ENCODE measurements around the gene NPAS3. TPM values are rescaled to one million over a fixed set of nuclear protein-coding genes. Genes with fewer than 3 reads are reported as not detected.

Gene NPAS3
- polyA plus RNA-seq, 2 of the 4 experiments (the other 2 are of a cell fraction): not detected

DNA sequence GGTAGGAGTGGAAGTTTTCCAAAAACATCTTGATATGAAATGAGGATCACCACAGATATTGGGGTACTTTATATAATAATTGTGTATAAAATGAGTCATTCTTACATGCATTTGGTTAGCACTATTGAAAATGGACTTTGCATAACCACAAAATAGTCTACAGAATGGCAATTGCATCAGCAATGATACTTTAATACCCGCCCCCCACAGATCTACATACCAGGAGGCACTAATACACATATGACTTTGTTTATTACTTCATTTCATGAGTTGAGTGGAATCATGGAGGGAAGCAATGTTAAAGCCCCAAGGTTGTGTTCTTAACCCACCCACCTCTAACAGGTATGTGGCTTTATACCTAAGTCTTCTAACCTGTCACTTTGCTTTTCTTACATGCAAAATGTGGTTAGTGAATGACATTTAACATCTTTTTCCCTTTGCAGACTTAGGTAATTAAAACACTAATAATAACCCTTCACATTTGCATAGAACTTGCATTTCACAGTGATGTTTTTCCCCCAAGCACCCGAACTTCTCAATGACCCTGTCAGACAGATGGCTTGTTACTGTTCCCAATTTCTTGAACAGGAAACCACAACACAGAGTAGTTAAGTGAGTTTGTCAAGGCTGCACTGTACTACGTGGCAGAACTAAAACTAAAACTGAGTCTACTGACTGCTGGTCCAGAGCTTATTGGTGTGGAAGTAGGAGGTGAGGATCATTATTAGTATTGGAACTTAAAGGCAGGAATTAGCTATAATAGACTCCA is 101.9 kb downstream of the NPAS3 start:
- no peaks in the 10 kb centered on the region for H3K4me1 ChIP-seq
- CTCF ChIA-PET: no interaction called here
- WGBS (ENCODE audit: missing lambda C conversion rate): 1% methylated on average over 3 of the region's 3 CpGs
- TF ChIP-seq SMC3 (IDR thresholded peaks at IDR 0.05) (no peak), CEBPB (IDR thresholded peaks at IDR 0.05) (no peak), NR3C1 (IDR thresholded peaks at IDR 0.05) (no peak), MYC (IDR thresholded peaks at IDR 0.05; ENCODE audit: borderline replicate concordance, low read length) (no peak), RAD21 (conservative IDR thresholded peaks at IDR 0.05 in 1 of 2, IDR thresholded peaks at IDR 0.05 in 1 of 2) (no peak), EHMT2 (IDR thresholded peaks at IDR 0.05; ENCODE audit: low read depth) (no peak), JUN (IDR thresholded peaks at IDR 0.05) (no peak)
- TF ChIP-seq, protein P1, sequence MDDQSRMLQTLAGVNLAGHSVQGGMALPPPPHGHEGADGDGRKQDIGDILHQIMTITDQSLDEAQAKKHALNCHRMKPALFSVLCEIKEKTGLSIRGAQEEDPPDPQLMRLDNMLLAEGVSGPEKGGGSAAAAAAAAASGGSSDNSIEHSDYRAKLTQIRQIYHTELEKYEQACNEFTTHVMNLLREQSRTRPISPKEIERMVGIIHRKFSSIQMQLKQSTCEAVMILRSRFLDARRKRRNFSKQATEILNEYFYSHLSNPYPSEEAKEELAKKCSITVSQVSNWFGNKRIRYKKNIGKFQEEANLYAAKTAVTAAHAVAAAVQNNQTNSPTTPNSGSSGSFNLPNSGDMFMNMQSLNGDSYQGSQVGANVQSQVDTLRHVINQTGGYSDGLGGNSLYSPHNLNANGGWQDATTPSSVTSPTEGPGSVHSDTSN (IDR thresholded peaks at IDR 0.05): no peak
- TF ChIP-seq, protein P2, sequence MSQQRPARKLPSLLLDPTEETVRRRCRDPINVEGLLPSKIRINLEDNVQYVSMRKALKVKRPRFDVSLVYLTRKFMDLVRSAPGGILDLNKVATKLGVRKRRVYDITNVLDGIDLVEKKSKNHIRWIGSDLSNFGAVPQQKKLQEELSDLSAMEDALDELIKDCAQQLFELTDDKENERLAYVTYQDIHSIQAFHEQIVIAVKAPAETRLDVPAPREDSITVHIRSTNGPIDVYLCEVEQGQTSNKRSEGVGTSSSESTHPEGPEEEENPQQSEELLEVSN (IDR thresholded peaks at IDR 0.05; ENCODE audit: borderline replicate concordance, low read depth): no peak
- no peak for DNase-seq (ENCODE audit: low read depth in 1 of 2, low spot score in 1 of 2)
- H3K9me3 ChIP-seq: no peaks in the 10 kb centered on the region
- POLR2A ChIA-PET: no interaction called here
- no peak overlapping the region for H3K4me2 ChIP-seq
- H3K4me3 ChIP-seq: no peak overlapping the region
- H3K27ac ChIP-seq: no peak overlapping the region
- FAIRE-seq: no peak
- ATAC-seq: no peak

DNA sequence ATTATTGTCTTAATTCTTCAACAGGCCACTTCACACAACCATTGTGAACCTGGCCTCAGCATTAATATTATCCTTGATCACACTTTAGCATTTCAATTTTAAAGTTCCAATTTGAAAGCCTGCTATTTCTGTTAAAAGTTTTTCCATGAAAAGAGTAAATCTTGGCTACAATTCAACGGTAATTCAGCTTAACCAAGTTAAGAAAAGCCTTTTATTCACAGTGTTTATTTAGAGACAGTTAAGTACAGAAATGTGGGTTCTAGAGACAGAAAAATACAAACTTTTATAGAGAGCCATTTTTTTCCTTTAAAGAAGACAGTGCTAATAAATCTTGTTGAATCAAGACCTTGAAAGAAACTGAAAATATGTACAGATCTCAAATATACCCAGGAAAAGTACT is 103.9 kb downstream of the NPAS3 start:
- WGBS (ENCODE audit: missing lambda C conversion rate): 0% methylated on average over 1 of the region's 1 CpG
- ChIA-PET CTCF (no interaction called here), POLR2A (no interaction called here)
- no peak overlapping the region for H3K4me2 ChIP-seq
- H3K4me3 ChIP-seq: no peak overlapping the region
- no peaks in the 10 kb centered on the region for H3K4me1 ChIP-seq
- DNase-seq (ENCODE audit: low read depth in 1 of 2, low spot score in 1 of 2) (no peak), ATAC-seq (no peak), FAIRE-seq (no peak)
- H3K27ac ChIP-seq: no peak overlapping the region
- H3K9me3 ChIP-seq: no peaks in the 10 kb centered on the region
- TF ChIP-seq KDM1A (IDR thresholded peaks at IDR 0.05; ENCODE audit: low read depth) (no peak), HOXA7 (CRISPR knock-in tag; IDR thresholded peaks at IDR 0.05) (no peak), NFE2L2 (conservative IDR thresholded peaks at IDR 0.05; ENCODE audit: low read length) (no peak), HOXB13 (CRISPR knock-in tag; IDR thresholded peaks at IDR 0.05; ENCODE audit: low read depth) (no peak), POLR2AphosphoS2 (conservative IDR thresholded peaks at IDR 0.05; ENCODE audit: low read length) (no peak), MAZ (IDR thresholded peaks at IDR 0.05; ENCODE audit: borderline replicate concordance, low read depth, low read length) (no peak), ZSCAN20 (CRISPR knock-in tag; IDR thresholded peaks at IDR 0.05) (no peak), GATA3 (IDR thresholded peaks at IDR 0.05; ENCODE audit: borderline replicate concordance) (no peak), RCOR1 (IDR thresholded peaks at IDR 0.05; ENCODE audit: low read depth, low read length) (no peak), ZNF302 (CRISPR knock-in tag; IDR thresholded peaks at IDR 0.05) (no peak), RAD21 (conservative IDR thresholded peaks at IDR 0.05 in 1 of 2, IDR thresholded peaks at IDR 0.05 in 1 of 2) (no peak), HOXB5 (CRISPR knock-in tag; IDR thresholded peaks at IDR 0.05) (no peak), ESRRA (IDR thresholded peaks at IDR 0.05; ENCODE audit: borderline replicate concordance, low read length) (no peak), SREBF2 (IDR thresholded peaks at IDR 0.05) (no peak)
- TF ChIP-seq, protein P3, sequence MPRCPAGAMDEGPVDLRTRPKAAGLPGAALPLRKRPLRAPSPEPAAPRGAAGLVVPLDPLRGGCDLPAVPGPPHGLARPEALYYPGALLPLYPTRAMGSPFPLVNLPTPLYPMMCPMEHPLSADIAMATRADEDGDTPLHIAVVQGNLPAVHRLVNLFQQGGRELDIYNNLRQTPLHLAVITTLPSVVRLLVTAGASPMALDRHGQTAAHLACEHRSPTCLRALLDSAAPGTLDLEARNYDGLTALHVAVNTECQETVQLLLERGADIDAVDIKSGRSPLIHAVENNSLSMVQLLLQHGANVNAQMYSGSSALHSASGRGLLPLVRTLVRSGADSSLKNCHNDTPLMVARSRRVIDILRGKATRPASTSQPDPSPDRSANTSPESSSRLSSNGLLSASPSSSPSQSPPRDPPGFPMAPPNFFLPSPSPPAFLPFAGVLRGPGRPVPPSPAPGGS (IDR thresholded peaks at IDR 0.05): no peak
- TF ChIP-seq, protein P4, sequence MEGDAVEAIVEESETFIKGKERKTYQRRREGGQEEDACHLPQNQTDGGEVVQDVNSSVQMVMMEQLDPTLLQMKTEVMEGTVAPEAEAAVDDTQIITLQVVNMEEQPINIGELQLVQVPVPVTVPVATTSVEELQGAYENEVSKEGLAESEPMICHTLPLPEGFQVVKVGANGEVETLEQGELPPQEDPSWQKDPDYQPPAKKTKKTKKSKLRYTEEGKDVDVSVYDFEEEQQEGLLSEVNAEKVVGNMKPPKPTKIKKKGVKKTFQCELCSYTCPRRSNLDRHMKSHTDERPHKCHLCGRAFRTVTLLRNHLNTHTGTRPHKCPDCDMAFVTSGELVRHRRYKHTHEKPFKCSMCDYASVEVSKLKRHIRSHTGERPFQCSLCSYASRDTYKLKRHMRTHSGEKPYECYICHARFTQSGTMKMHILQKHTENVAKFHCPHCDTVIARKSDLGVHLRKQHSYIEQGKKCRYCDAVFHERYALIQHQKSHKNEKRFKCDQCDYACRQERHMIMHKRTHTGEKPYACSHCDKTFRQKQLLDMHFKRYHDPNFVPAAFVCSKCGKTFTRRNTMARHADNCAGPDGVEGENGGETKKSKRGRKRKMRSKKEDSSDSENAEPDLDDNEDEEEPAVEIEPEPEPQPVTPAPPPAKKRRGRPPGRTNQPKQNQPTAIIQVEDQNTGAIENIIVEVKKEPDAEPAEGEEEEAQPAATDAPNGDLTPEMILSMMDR (IDR thresholded peaks at IDR 0.05): no peak
- TF ChIP-seq, protein P5, sequence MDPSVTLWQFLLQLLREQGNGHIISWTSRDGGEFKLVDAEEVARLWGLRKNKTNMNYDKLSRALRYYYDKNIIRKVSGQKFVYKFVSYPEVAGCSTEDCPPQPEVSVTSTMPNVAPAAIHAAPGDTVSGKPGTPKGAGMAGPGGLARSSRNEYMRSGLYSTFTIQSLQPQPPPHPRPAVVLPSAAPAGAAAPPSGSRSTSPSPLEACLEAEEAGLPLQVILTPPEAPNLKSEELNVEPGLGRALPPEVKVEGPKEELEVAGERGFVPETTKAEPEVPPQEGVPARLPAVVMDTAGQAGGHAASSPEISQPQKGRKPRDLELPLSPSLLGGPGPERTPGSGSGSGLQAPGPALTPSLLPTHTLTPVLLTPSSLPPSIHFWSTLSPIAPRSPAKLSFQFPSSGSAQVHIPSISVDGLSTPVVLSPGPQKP (IDR thresholded peaks at IDR 0.05; ENCODE audit: low read depth, low read length): no peak
- TF ChIP-seq, protein P2 (IDR thresholded peaks at IDR 0.05; ENCODE audit: borderline replicate concordance, low read depth): no peak

Measured in A549 (cell line).